ENCODE measurements around the gene SETD7.

SETD7 gene

GRCh38 chr4:139535871-139536234 is 20.2 kb downstream of the SETD7 start:
- Histone ChIP-seq H3K9me3 (ENCODE audit: control insufficient read depth, insufficient read depth, low read length) (no peaks in the 10 kb centered on the region), H3K27ac (ENCODE audit: low read depth, low read length) (no peak overlapping the region), H3F3A (ENCODE audit: control insufficient read depth, insufficient read depth) (no peaks in the 10 kb centered on the region), H3K36me3 (ENCODE audit: control insufficient read depth, low read length) (peaks cover 54% of the 10 kb centered on the region), H3K9me2 (replicated peaks; ENCODE audit: control insufficient read depth, low read length) (no peaks in the 10 kb centered on the region), H4K20me1 (ENCODE audit: control insufficient read depth, insufficient read depth, low read depth, low read length) (no peaks in the 10 kb centered on the region), H3K27me3 (ENCODE audit: control insufficient read depth, low read length) (no peaks in the 10 kb centered on the region), H3K4me3 (ENCODE audit: low read length) (no peak overlapping the region), H3K4me1 (ENCODE audit: control insufficient read depth, low read length) (no peaks in the 10 kb centered on the region), H3K4me2 (ENCODE audit: low read length) (no peak overlapping the region), H3K79me2 (ENCODE audit: control insufficient read depth, low read length) (peaks cover 64% of the 10 kb centered on the region)
- TF ChIP-seq EZH2phosphoT487 (IDR thresholded peaks at IDR 0.05; ENCODE audit: borderline replicate concordance, low read length): no peak
- TF ChIP-seq, protein P1, sequence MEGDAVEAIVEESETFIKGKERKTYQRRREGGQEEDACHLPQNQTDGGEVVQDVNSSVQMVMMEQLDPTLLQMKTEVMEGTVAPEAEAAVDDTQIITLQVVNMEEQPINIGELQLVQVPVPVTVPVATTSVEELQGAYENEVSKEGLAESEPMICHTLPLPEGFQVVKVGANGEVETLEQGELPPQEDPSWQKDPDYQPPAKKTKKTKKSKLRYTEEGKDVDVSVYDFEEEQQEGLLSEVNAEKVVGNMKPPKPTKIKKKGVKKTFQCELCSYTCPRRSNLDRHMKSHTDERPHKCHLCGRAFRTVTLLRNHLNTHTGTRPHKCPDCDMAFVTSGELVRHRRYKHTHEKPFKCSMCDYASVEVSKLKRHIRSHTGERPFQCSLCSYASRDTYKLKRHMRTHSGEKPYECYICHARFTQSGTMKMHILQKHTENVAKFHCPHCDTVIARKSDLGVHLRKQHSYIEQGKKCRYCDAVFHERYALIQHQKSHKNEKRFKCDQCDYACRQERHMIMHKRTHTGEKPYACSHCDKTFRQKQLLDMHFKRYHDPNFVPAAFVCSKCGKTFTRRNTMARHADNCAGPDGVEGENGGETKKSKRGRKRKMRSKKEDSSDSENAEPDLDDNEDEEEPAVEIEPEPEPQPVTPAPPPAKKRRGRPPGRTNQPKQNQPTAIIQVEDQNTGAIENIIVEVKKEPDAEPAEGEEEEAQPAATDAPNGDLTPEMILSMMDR (IDR thresholded peaks at IDR 0.05; ENCODE audit: low read depth, low read length, poor library complexity, severe bottlenecking): no peak

GRCh38 chr4:139535228-139535870 is 20.7 kb downstream of the SETD7 start:
- no peaks in the 10 kb centered on the region for H3K27me3 ChIP-seq (ENCODE audit: control insufficient read depth, low read length)
- H3F3A ChIP-seq (ENCODE audit: control insufficient read depth, insufficient read depth): no peaks in the 10 kb centered on the region
- H3K4me2 ChIP-seq (ENCODE audit: low read length): no peak overlapping the region
- H4K20me1 ChIP-seq (ENCODE audit: control insufficient read depth, insufficient read depth, low read depth, low read length): no peaks in the 10 kb centered on the region
- H3K4me1 ChIP-seq (ENCODE audit: control insufficient read depth, low read length): no peaks in the 10 kb centered on the region
- no peak overlapping the region for H3K4me3 ChIP-seq (ENCODE audit: low read length)
- H3K36me3 ChIP-seq (ENCODE audit: control insufficient read depth, low read length): peaks cover 54% of the 10 kb centered on the region
- no peaks in the 10 kb centered on the region for H3K9me3 ChIP-seq (ENCODE audit: control insufficient read depth, insufficient read depth, low read length)
- TF ChIP-seq, protein P1 (IDR thresholded peaks at IDR 0.05; ENCODE audit: low read depth, low read length, poor library complexity, severe bottlenecking): no peak
- no peak for TF ChIP-seq EZH2phosphoT487 (IDR thresholded peaks at IDR 0.05; ENCODE audit: borderline replicate concordance, low read length)
- H3K27ac ChIP-seq (ENCODE audit: low read depth, low read length): no peak overlapping the region
- peaks cover 59% of the 10 kb centered on the region for H3K79me2 ChIP-seq (ENCODE audit: control insufficient read depth, low read length)
- no peaks in the 10 kb centered on the region for H3K9me2 ChIP-seq (replicated peaks; ENCODE audit: control insufficient read depth, low read length)

DNA sequence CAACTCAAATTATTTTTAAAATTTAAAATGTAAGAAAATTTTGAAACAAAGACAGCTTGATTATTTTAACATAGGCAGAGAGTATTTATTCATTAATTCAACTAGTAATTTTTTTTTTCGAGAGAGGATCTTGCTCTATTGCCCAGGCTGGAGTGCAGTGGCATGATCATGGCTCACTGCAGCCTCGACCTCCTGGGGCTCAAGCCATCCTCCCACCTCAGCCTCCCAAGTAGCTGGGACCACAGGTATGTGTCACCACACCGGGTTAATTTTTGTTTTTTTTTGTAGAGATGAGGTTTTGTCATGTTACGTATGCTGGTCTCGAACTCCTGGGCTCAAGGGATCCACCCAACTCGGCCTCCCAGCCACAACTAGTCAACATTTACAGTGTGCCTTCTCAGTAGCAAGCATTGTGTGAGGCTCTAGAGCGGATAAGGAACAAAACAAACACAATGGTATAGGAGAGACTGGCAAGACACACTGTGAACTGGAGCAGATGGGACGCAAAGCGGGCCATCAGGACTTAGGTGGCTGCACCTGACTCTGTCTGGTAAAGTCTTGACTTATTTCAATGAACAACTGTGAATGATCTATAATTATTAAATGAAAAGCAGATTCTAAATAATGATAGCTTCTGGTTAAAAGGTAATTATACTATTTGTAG is 21.6 kb downstream of the SETD7 start:
- H3K79me2 ChIP-seq (ENCODE audit: control insufficient read depth, low read length): peaks cover 54% of the 10 kb centered on the region
- H3K9me2 ChIP-seq (replicated peaks; ENCODE audit: control insufficient read depth, low read length): no peaks in the 10 kb centered on the region
- TF ChIP-seq, protein P1 (IDR thresholded peaks at IDR 0.05; ENCODE audit: low read depth, low read length, poor library complexity, severe bottlenecking): no peak
- TF ChIP-seq EZH2phosphoT487 (IDR thresholded peaks at IDR 0.05; ENCODE audit: borderline replicate concordance, low read length): no peak
- no peaks in the 10 kb centered on the region for H3F3A ChIP-seq (ENCODE audit: control insufficient read depth, insufficient read depth)
- H3K27me3 ChIP-seq (ENCODE audit: control insufficient read depth, low read length): no peaks in the 10 kb centered on the region
- no peak overlapping the region for H3K27ac ChIP-seq (ENCODE audit: low read depth, low read length)
- H3K4me2 ChIP-seq (ENCODE audit: low read length): no peak overlapping the region
- no peak overlapping the region for H3K4me3 ChIP-seq (ENCODE audit: low read length)
- no peaks in the 10 kb centered on the region for H3K9me3 ChIP-seq (ENCODE audit: control insufficient read depth, insufficient read depth, low read length)
- peaks cover 58% of the 10 kb centered on the region for H3K36me3 ChIP-seq (ENCODE audit: control insufficient read depth, low read length)
- H4K20me1 ChIP-seq (ENCODE audit: control insufficient read depth, insufficient read depth, low read depth, low read length): no peaks in the 10 kb centered on the region
- H3K4me1 ChIP-seq (ENCODE audit: control insufficient read depth, low read length): no peaks in the 10 kb centered on the region
